ENCODE results near the gene ABCC2.

ABCC2 gene

DNA sequence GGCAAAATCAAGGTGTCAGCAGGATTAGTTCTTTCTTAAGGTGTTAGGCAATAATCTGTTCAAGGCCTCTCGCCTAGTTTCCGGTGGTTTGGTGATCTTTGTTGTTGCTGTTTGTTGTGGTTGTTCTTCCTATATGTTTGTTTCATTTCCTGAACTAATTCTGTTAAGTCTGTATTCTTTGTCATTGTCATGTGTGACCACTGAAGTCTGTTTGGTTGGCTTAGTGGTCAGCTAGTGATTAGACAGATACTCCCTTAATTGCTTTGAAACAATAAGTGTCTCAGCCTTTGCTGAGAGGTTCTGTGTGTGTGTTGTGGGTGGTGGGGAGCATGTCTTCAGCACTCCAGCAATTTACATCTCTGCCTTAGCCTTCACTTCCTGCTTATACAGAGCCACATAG lies 46.0 kb downstream of the ABCC2 start:
- H3K9ac ChIP-seq (ENCODE audit: low read length): no peak overlapping the region
- no peaks in the 10 kb centered on the region for H3K79me2 ChIP-seq (ENCODE audit: low read length)
- H3K36me3 ChIP-seq (replicated peaks; ENCODE audit: low read depth, low read length): no peaks in the 10 kb centered on the region
- H3K4me1 ChIP-seq (ENCODE audit: low read length): no peaks in the 10 kb centered on the region
- H3K27me3 ChIP-seq (ENCODE audit: low read depth, low read length): no peaks in the 10 kb centered on the region
- H3K9me3 ChIP-seq (ENCODE audit: insufficient read depth, low read length): no peaks in the 10 kb centered on the region
- H3K4me2 ChIP-seq (ENCODE audit: low read length): no peak overlapping the region
- no peak overlapping the region for H3K4me3 ChIP-seq (ENCODE audit: low read length)
- TF ChIP-seq EZH2phosphoT487 (IDR thresholded peaks at IDR 0.05; ENCODE audit: low read depth): no peak
- TF ChIP-seq, protein P1, sequence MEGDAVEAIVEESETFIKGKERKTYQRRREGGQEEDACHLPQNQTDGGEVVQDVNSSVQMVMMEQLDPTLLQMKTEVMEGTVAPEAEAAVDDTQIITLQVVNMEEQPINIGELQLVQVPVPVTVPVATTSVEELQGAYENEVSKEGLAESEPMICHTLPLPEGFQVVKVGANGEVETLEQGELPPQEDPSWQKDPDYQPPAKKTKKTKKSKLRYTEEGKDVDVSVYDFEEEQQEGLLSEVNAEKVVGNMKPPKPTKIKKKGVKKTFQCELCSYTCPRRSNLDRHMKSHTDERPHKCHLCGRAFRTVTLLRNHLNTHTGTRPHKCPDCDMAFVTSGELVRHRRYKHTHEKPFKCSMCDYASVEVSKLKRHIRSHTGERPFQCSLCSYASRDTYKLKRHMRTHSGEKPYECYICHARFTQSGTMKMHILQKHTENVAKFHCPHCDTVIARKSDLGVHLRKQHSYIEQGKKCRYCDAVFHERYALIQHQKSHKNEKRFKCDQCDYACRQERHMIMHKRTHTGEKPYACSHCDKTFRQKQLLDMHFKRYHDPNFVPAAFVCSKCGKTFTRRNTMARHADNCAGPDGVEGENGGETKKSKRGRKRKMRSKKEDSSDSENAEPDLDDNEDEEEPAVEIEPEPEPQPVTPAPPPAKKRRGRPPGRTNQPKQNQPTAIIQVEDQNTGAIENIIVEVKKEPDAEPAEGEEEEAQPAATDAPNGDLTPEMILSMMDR (IDR thresholded peaks at IDR 0.05; ENCODE audit: low read depth, low read length): no peak
- no peak overlapping the region for H2AFZ ChIP-seq (ENCODE audit: low read depth, low read length)
- no peak overlapping the region for H3K27ac ChIP-seq (ENCODE audit: low read length)
- no peaks in the 10 kb centered on the region for H4K20me1 ChIP-seq (ENCODE audit: insufficient read depth, low read length)

DNA sequence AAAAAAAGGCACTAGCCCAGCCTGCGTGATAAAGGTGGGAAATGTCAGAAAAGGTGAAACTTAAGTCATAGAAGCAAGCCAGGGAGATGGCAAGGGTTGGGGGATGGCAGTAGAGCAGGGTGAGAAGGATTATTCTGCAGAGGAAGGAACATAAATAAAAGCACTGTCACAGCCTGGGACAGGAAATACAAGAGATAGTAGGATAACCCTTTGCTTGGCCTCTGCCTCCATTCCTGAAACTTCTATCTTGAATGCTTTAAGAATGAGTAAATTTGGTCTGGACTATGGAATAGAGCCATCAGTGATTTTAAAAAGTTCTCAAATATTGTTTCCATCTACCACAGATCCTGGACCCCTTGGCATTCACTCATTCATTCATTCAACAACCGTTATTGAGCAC lies 50.0 kb downstream of the ABCC2 start:
- Histone ChIP-seq H2AFZ (ENCODE audit: low read depth, low read length) (no peak overlapping the region), H3K27me3 (ENCODE audit: low read depth, low read length) (no peaks in the 10 kb centered on the region), H3K4me2 (ENCODE audit: low read length) (no peak overlapping the region), H3K9me3 (ENCODE audit: insufficient read depth, low read length) (no peaks in the 10 kb centered on the region), H3K4me1 (ENCODE audit: low read length) (no peaks in the 10 kb centered on the region), H3K4me3 (ENCODE audit: low read length) (no peak overlapping the region), H3K9ac (ENCODE audit: low read length) (no peak overlapping the region), H3K36me3 (replicated peaks; ENCODE audit: low read depth, low read length) (no peaks in the 10 kb centered on the region), H3K27ac (ENCODE audit: low read length) (no peak overlapping the region), H3K79me2 (ENCODE audit: low read length) (no peaks in the 10 kb centered on the region), H4K20me1 (ENCODE audit: insufficient read depth, low read length) (no peaks in the 10 kb centered on the region)
- TF ChIP-seq, protein P1 (IDR thresholded peaks at IDR 0.05; ENCODE audit: low read depth, low read length): no peak
- no peak for TF ChIP-seq EZH2phosphoT487 (IDR thresholded peaks at IDR 0.05; ENCODE audit: low read depth)

DNA sequence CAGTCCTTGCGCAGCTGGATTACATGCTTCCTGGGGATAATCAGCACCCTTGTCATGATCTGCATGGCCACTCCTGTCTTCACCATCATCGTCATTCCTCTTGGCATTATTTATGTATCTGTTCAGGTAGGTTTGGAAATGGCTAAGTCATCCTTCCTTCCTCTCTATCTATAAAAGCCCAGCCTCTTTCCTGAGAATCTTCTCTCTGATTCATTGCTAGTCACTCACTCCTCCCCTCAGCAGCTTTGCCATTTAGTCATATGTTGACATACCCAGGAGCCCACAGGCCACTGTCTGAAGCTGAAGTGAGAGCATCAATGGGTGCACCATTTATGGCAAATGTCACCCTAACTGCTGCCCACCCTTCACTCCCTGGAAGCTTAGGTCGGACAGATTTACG lies 52.0 kb downstream of the ABCC2 start:
- no peak overlapping the region for H3K27ac ChIP-seq (ENCODE audit: low read length)
- H3K4me2 ChIP-seq (ENCODE audit: low read length): no peak overlapping the region

DNA sequence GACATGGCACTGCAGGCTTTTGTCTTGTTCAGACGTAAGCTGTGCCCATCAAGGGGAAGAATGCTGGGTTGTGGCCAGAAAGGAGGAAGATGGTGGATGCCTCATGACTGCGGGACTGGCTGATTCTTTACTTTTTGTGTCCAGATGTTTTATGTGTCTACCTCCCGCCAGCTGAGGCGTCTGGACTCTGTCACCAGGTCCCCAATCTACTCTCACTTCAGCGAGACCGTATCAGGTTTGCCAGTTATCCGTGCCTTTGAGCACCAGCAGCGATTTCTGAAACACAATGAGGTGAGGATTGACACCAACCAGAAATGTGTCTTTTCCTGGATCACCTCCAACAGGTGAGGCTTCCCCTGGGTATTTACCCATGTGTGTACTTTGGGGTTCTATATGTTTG lies 53.5 kb downstream of the ABCC2 start:
- H3K36me3 ChIP-seq (replicated peaks; ENCODE audit: low read depth, low read length): no peaks in the 10 kb centered on the region
- no peaks in the 10 kb centered on the region for H4K20me1 ChIP-seq (ENCODE audit: insufficient read depth, low read length)
- H2AFZ ChIP-seq (ENCODE audit: low read depth, low read length): no peak overlapping the region
- TF ChIP-seq, protein P1 (IDR thresholded peaks at IDR 0.05; ENCODE audit: low read depth, low read length): no peak
- no peak for TF ChIP-seq EZH2phosphoT487 (IDR thresholded peaks at IDR 0.05; ENCODE audit: low read depth)
- H3K27ac ChIP-seq (ENCODE audit: low read length): no peak overlapping the region
- H3K27me3 ChIP-seq (ENCODE audit: low read depth, low read length): no peaks in the 10 kb centered on the region
- no peak overlapping the region for H3K9ac ChIP-seq (ENCODE audit: low read length)
- no peak overlapping the region for H3K4me3 ChIP-seq (ENCODE audit: low read length)
- H3K4me2 ChIP-seq (ENCODE audit: low read length): no peak overlapping the region
- no peaks in the 10 kb centered on the region for H3K79me2 ChIP-seq (ENCODE audit: low read length)
- H3K4me1 ChIP-seq (ENCODE audit: low read length): peaks cover 3% of the 10 kb centered on the region
- no peaks in the 10 kb centered on the region for H3K9me3 ChIP-seq (ENCODE audit: insufficient read depth, low read length)

More for the DNA sequence above, 52.0 kb downstream of the ABCC2 start:
- Histone ChIP-seq H3K4me1 (ENCODE audit: low read length) (no peaks in the 10 kb centered on the region), H3K9me3 (ENCODE audit: insufficient read depth, low read length) (no peaks in the 10 kb centered on the region), H2AFZ (ENCODE audit: low read depth, low read length) (no peak overlapping the region), H3K36me3 (replicated peaks; ENCODE audit: low read depth, low read length) (no peaks in the 10 kb centered on the region), H3K9ac (ENCODE audit: low read length) (no peak overlapping the region), H4K20me1 (ENCODE audit: insufficient read depth, low read length) (no peaks in the 10 kb centered on the region), H3K4me3 (ENCODE audit: low read length) (no peak overlapping the region), H3K79me2 (ENCODE audit: low read length) (no peaks in the 10 kb centered on the region), H3K27me3 (ENCODE audit: low read depth, low read length) (no peaks in the 10 kb centered on the region)
- no peak for TF ChIP-seq EZH2phosphoT487 (IDR thresholded peaks at IDR 0.05; ENCODE audit: low read depth)
- TF ChIP-seq, protein P1 (IDR thresholded peaks at IDR 0.05; ENCODE audit: low read depth, low read length): no peak

All from OCI-LY3 (cell line).